H1 (cell line): ENCODE results near the gene CENPP. TPM values are rescaled to one million over a fixed set of nuclear protein-coding genes. Genes with fewer than 3 reads are reported as not detected.

Source experiments
- CTCF ChIA-PET: fragments of 300-600 bp; sonication (Branson Sonifier 250); formaldehyde crosslinking; loops from one replicate; lab custom pipeline; 2021; ENCODE audit not compliant: partially characterized antibody; lab: Charles Lee
- POLR2A ChIA-PET: fragments of 300-600 bp; sonication (Branson Sonifier 250); formaldehyde crosslinking; loops from one replicate; lab custom pipeline; 2021; ENCODE audit warnings: inconsistent platforms; ENCODE audit not compliant: partially characterized antibody; lab: Charles Lee
- DNase-seq, 2 experiments: peaks; one replicate each; pipeline versions ENCODE4 v3.0.0 to v3.0.0-alpha.2; 2010 to 2022; ENCODE audit warnings: low spot score in 2 of 2, low read depth in 1 of 2, mixed read lengths in 1 of 2
- FAIRE-seq: peaks from 2 replicates; lab custom pipeline; 2011; peaks lifted over from hg19 to GRCh38; lab: Jason Lieb, UNC
- H2AFZ ChIP-seq: 2 replicates; pipeline ENCODE4 v1.8.1; 2012; ENCODE audit warnings: low read length, inconsistent platforms
- H2AK5ac ChIP-seq: 2 replicates; pipeline ENCODE4 v1.6.1; 2013; ENCODE audit warnings: low read depth, low read length
- H2BK120ac ChIP-seq: replicated peaks from 2 replicates; pipeline ENCODE3; 2013; ENCODE audit warnings: low read depth, low read length, inconsistent platforms
- H2BK12ac ChIP-seq: 2 replicates; pipeline ENCODE4 v1.6.1; 2013; ENCODE audit warnings: low read depth, low read length
- H2BK15ac ChIP-seq: 2 replicates; pipeline ENCODE4 v1.6.1; 2013; ENCODE audit warnings: low read length
- H2BK20ac ChIP-seq: 2 replicates; pipeline ENCODE4 v1.6.1; 2013; ENCODE audit warnings: low read length
- H2BK5ac ChIP-seq: 2 replicates; pipeline ENCODE4 v1.6.1; 2013; ENCODE audit warnings: low read depth, low read length
- H3K14ac ChIP-seq: 2 replicates; pipeline ENCODE4 v1.6.1; 2013; ENCODE audit warnings: inconsistent platforms; ENCODE audit not compliant: insufficient read length
- H3K18ac ChIP-seq: 2 replicates; pipeline ENCODE4 v1.6.1; 2013; ENCODE audit warnings: low read length; ENCODE audit errors: extremely low read depth
- H3K23ac ChIP-seq: 2 replicates; pipeline ENCODE4 v1.6.1; 2013; ENCODE audit warnings: inconsistent platforms; ENCODE audit not compliant: insufficient read length
- H3K23me2 ChIP-seq: 2 replicates; pipeline ENCODE4 v1.6.1; 2013; ENCODE audit warnings: low read depth, low read length
- H3K27ac ChIP-seq: 2 replicates; pipeline ENCODE4 v1.6.1; 2011; ENCODE audit warnings: low read depth, low read length, inconsistent platforms
- H3K27me3 ChIP-seq, 4 experiments: replicated peaks in 1 of 4; 1 replicate in 1 of 4; 2 replicates in 3 of 4; pipeline versions ENCODE4 v1.6.1 to v1.8.1; 2011 to 2013; ENCODE audit warnings: low read length in 3 of 4, mild to moderate bottlenecking in 3 of 4, inconsistent platforms in 2 of 4, mixed read lengths in 2 of 4, moderate library complexity in 1 of 4; ENCODE audit not compliant: control insufficient read depth in 3 of 4, insufficient read depth in 3 of 4; ENCODE audit errors: extremely low read depth in 1 of 4
- H3K36me3 ChIP-seq, 4 experiments: 2 replicates each; pipeline versions ENCODE4 v1.6.1 to v1.8.1; 2011 to 2013; ENCODE audit warnings: mild to moderate bottlenecking in 4 of 4, low read length in 3 of 4, moderate library complexity in 2 of 4, control low read depth in 1 of 4, inconsistent platforms in 1 of 4; ENCODE audit not compliant: insufficient read depth in 4 of 4, control insufficient read depth in 2 of 4
- H3K4ac ChIP-seq: replicated peaks from 2 replicates; pipeline ENCODE3; 2013; ENCODE audit warnings: low read length, low read depth, mixed read lengths, inconsistent platforms; ENCODE audit not compliant: insufficient read length
- H3K4me1 ChIP-seq, 4 experiments: replicated peaks in 1 of 4; 1 replicate in 1 of 4; 2 replicates in 3 of 4; pipeline versions ENCODE4 v1.6.1 to v1.8.1; 2011 to 2013; ENCODE audit warnings: low read length in 3 of 4, inconsistent platforms in 2 of 4, mixed read lengths in 1 of 4; ENCODE audit not compliant: insufficient read depth in 4 of 4, control insufficient read depth in 3 of 4
- H3K4me2 ChIP-seq, 2 experiments: 2 replicates each; pipeline versions ENCODE4 v1.6.1 to v1.8.1; 2011 to 2013; ENCODE audit warnings: low read depth in 2 of 2, low read length in 2 of 2, control low read depth in 1 of 2, inconsistent platforms in 1 of 2, mild to moderate bottlenecking in 1 of 2; ENCODE audit not compliant: insufficient read depth in 1 of 2
- H3K4me3 ChIP-seq, 4 experiments: fragments of 200-600, 300-600 bp in 1 of 4; sonication (generic), shearing (Covaris generic), sonication (Bioruptor Twin) in 1 of 4; 2 replicates each; pipeline versions ENCODE4 v1.5.1 to v1.8.1; 2011 to 2016; ENCODE audit warnings: low read length in 4 of 4, low read depth in 3 of 4, control low read depth in 2 of 4, inconsistent platforms in 2 of 4, mild to moderate bottlenecking in 2 of 4, mixed read lengths in 1 of 4, moderate library complexity in 1 of 4; ENCODE audit not compliant: insufficient read depth in 2 of 4; ENCODE audit errors: extremely low read depth in 1 of 4
- H3K56ac ChIP-seq: replicated peaks from 2 replicates; pipeline ENCODE3; 2013; ENCODE audit warnings: low read depth, mild to moderate bottlenecking, mixed read lengths, low read length, inconsistent platforms; ENCODE audit not compliant: insufficient read length
- H3K79me1 ChIP-seq: 2 replicates; pipeline ENCODE4 v1.6.1; 2013; ENCODE audit warnings: low read depth, low read length, control low read depth
- H3K79me2 ChIP-seq, 2 experiments: 2 replicates each; pipeline versions ENCODE4 v1.6.1 to v1.8.1; 2012 to 2013; ENCODE audit warnings: low read length in 2 of 2, mild to moderate bottlenecking in 2 of 2, inconsistent platforms in 1 of 2; ENCODE audit not compliant: insufficient read depth in 2 of 2, control insufficient read depth in 1 of 2
- H3K9ac ChIP-seq, 4 experiments: replicated peaks in 1 of 4; 1 replicate in 1 of 4; 2 replicates in 3 of 4; pipeline versions ENCODE4 v1.6.1 to v1.8.1; 2011 to 2013; ENCODE audit warnings: low read depth in 3 of 4, low read length in 3 of 4, control low read depth in 2 of 4, mild to moderate bottlenecking in 2 of 4, moderate library complexity in 2 of 4, inconsistent platforms in 1 of 4; ENCODE audit errors: extremely low read depth in 1 of 4
- H3K9me3 ChIP-seq, 2 experiments: 2 replicates each; pipeline versions ENCODE4 v1.6.1 to v1.8.1; 2012 to 2013; ENCODE audit warnings: mild to moderate bottlenecking in 2 of 2, moderate library complexity in 2 of 2, control low read depth in 1 of 2, inconsistent platforms in 1 of 2, low read depth in 1 of 2, low read length in 1 of 2, mixed read lengths in 1 of 2; ENCODE audit not compliant: insufficient read depth in 2 of 2
- H4K20me1 ChIP-seq, 2 experiments: replicated peaks in 1 of 2; 2 replicates each; pipeline versions ENCODE3 to v1.8.1; 2011 to 2013; ENCODE audit warnings: inconsistent platforms in 2 of 2, low read length in 2 of 2, mild to moderate bottlenecking in 1 of 2; ENCODE audit not compliant: insufficient read depth in 2 of 2, control insufficient read depth in 1 of 2
- H4K5ac ChIP-seq: 2 replicates; pipeline ENCODE4 v1.6.1; 2013; ENCODE audit warnings: low read length, low read depth, mixed read lengths, inconsistent platforms; ENCODE audit not compliant: insufficient read length
- H4K8ac ChIP-seq: 2 replicates; pipeline ENCODE4 v1.8.0; 2013; ENCODE audit warnings: mild to moderate bottlenecking, moderate library complexity, low read length, inconsistent platforms; ENCODE audit not compliant: insufficient read depth; ENCODE audit errors: extremely low read depth
- H4K91ac ChIP-seq: replicated peaks from 2 replicates; pipeline ENCODE3; 2013; ENCODE audit warnings: low read length, mixed read lengths, inconsistent platforms; ENCODE audit not compliant: insufficient read length
- BCL11A ChIP-seq, 2 experiments: IDR thresholded peaks; one replicate each; pipeline ENCODE4 v1.6.1; 2011; ENCODE audit warnings: low read depth in 2 of 2, low read length in 2 of 2, mild to moderate bottlenecking in 2 of 2
- CHD2 ChIP-seq: IDR thresholded peaks from 2 replicates; pipeline ENCODE4 v1.6.1; 2012; ENCODE audit warnings: low read length, improper control_type of control experiment
- KDM1A ChIP-seq: fragments of 200-600, 300-600 bp; sonication (generic); IDR thresholded peaks from 2 replicates; pipeline ENCODE4 v1.7.1; 2016; ENCODE audit warnings: mild to moderate bottlenecking, low read length, borderline replicate concordance
- RXRA ChIP-seq: IDR thresholded peaks from 2 replicates; pipeline ENCODE4 v1.6.1; 2011; ENCODE audit warnings: low read depth, mild to moderate bottlenecking, low read length, moderate library complexity; ENCODE audit not compliant: insufficient read depth
- SRF ChIP-seq: IDR thresholded peaks from 2 replicates; pipeline ENCODE4 v1.6.1; 2011; ENCODE audit warnings: mild to moderate bottlenecking, low read depth, low read length, moderate library complexity
- TCF12 ChIP-seq: IDR thresholded peaks from 2 replicates; pipeline ENCODE4 v1.6.1; 2011; ENCODE audit warnings: low read depth, mild to moderate bottlenecking, low read length
- whole genome bisulfite sequencing, 2 experiments: shearing (Covaris generic) in 1 of 2; methylation state at CpG; one replicate each; pipeline versions ENCODE4 v1.1.6 to v1.1.7; 2013 to 2015; ENCODE audit warnings: low lambda C conversion rate in 2 of 2, mixed read lengths in 2 of 2, inconsistent platforms in 1 of 2, low coverage in 1 of 2, missing lambda C conversion rate in 1 of 2; ENCODE audit not compliant: insufficient replicate concordance in 2 of 2, insufficient coverage in 1 of 2, insufficient read length in 1 of 2; ENCODE audit errors: extremely low coverage in 1 of 2, missing lambda C conversion rate in 1 of 2; 5-methylcytosine and 5-hydroxymethylcytosine counted together
- polyA plus RNA-seq, 7 experiments: library from polyadenylated mRNA; depleted of rRNA in 3 of 7; stranded (reverse) in 5 of 7; unstranded in 2 of 7; fragments of >200 nt in 5 of 7; fragments of 200-250 nt in 2 of 7; gene quantifications; 1 replicate in 5 of 7; 2 replicates in 1 of 7; 4 replicates in 1 of 7; pipeline versions ENCODE4 v1.2.1 to v1.2.3, GENCODE V29; 2011 to 2013; ENCODE audit warnings: missing spikeins in 2 of 7, mixed read lengths in 2 of 7
- total RNA-seq: library from RNA; stranded (reverse); fragmentation: NEBNext Ultra II Directional; extraction: Animal tissue kit (Norgen Biotek cat#: 25700); gene quantifications from 2 replicates; pipeline ENCODE4 v1.2.1, GENCODE V29; 2021

Gene CENPP
- total and polyA plus RNA-seq, 2 of the 8 experiments (the other 6 are each of a cell fraction or from before 2014, with no cell fraction given), result 2.7 to 10.8 TPM

GRCh38 chr9:92517046-92517445 is 191.3 kb downstream of the CENPP start:
- no peak overlapping the region for H3K18ac ChIP-seq
- H3K9me3 ChIP-seq, result no peaks in the 10 kb centered on the region
- no peaks in the 10 kb centered on the region for H3K23me2 ChIP-seq
- no peak overlapping the region for H2BK12ac ChIP-seq
- H3K23ac ChIP-seq, result no peak overlapping the region
- H2BK120ac ChIP-seq, result no peak overlapping the region
- no peak overlapping the region for H4K5ac ChIP-seq
- H4K20me1 ChIP-seq, result no peaks in the 10 kb centered on the region
- 60% methylated on average over 3 of the region's 3 CpGs; no CpG with 5 or more reads in 1 of the 2 experiments for WGBS, 2 experiments
- no peak overlapping the region for H4K91ac ChIP-seq
- no peak overlapping the region for H3K4ac ChIP-seq
- no peak overlapping the region for H2BK5ac ChIP-seq
- H4K8ac ChIP-seq, result no peak overlapping the region
- H3K27ac ChIP-seq, result no peak overlapping the region
- no peak overlapping the region for H2BK20ac ChIP-seq
- H3K56ac ChIP-seq, result no peak overlapping the region
- POLR2A ChIA-PET, result no interaction called here
- no peak overlapping the region for H3K4me3 ChIP-seq
- DNase-seq (no peak), FAIRE-seq (peak; percentile 36)
- no peak overlapping the region for H3K9ac ChIP-seq
- no peak overlapping the region for H3K14ac ChIP-seq
- H2AFZ ChIP-seq, result no peak overlapping the region
- H3K79me2 ChIP-seq, result no peaks in the 10 kb centered on the region
- peak overlapping the region in 1 of 2 experiments; percentile 38; a peak in 2 of 4 replicates for H3K4me2 ChIP-seq
- CTCF ChIA-PET, result interaction anchor here (0.8 to 1.3 kb wide), 2 partner anchors 11 to 137 kb away, joined by 3 read pairs; no protein-coding TSS in a partner anchor
- H2AK5ac ChIP-seq, result no peak overlapping the region
- no peaks in the 10 kb centered on the region for H3K79me1 ChIP-seq
- H3K4me1 ChIP-seq, result no peaks in the 10 kb centered on the region
- no peaks in the 10 kb centered on the region for H3K27me3 ChIP-seq
- no peak overlapping the region for H2BK15ac ChIP-seq
- H3K36me3 ChIP-seq, result no peaks in the 10 kb centered on the region
- TF ChIP-seq CHD2, result no peak
- TF ChIP-seq RXRA, result no peak
- no peak for TF ChIP-seq TCF12
- no peak for TF ChIP-seq SRF
- no peak for TF ChIP-seq BCL11A (IDR thresholded peaks at IDR 0.05; ENCODE audit: low read depth in 2 of 2, low read length in 2 of 2)
- no peak for TF ChIP-seq KDM1A
